Karpas-422 (cell line): Measurements from ENCODE around the gene ZNF525. TPM values are rescaled to one million over a fixed set of nuclear protein-coding genes. Genes with fewer than 3 reads are reported as not detected.
"Not testable (repeated sequence)": the region's sequence is repeated elsewhere in the genome, so short reads cannot be mapped to it uniquely, and the experiment has no call there.

Source experiments
- DNase-seq: peaks from one replicate; pipeline ENCODE4 v3.0.0-alpha.2; 2015
- H2AFZ ChIP-seq: fragments of 200-600 bp; sonication (generic); 2 replicates; pipeline ENCODE4 v1.6.1; 2014; ENCODE audit warnings: antibody characterized with exemption, low read length, mixed read lengths
- H3K27ac ChIP-seq: fragments of 200-600 bp; sonication (generic); 2 replicates; pipeline ENCODE4 v1.5.1; 2014; ENCODE audit warnings: mild to moderate bottlenecking, low read length, moderate library complexity
- H3K27me3 ChIP-seq: fragments of 200-600 bp; sonication (generic); 2 replicates; pipeline ENCODE4 v1.6.1; 2014; ENCODE audit warnings: low read length, mixed read lengths
- H3K36me3 ChIP-seq: fragments of 200-600 bp; sonication (generic); 2 replicates; pipeline ENCODE4 v1.6.1; 2014; ENCODE audit warnings: low read length, mixed read lengths; ENCODE audit not compliant: insufficient read depth
- H3K4me1 ChIP-seq: fragments of 200-600 bp; sonication (generic); 2 replicates; pipeline ENCODE4 v1.6.1; 2014; ENCODE audit warnings: mild to moderate bottlenecking, low read length, mixed read lengths
- H3K4me2 ChIP-seq: fragments of 200-600 bp; sonication (generic); 2 replicates; pipeline ENCODE4 v1.6.1; 2014; ENCODE audit warnings: low read length, low read depth, mild to moderate bottlenecking; ENCODE audit not compliant: poor library complexity, severe bottlenecking
- H3K4me3 ChIP-seq: fragments of 200-600 bp; sonication (generic); 2 replicates; pipeline ENCODE4 v1.5.1; 2014; ENCODE audit warnings: mild to moderate bottlenecking, antibody characterized with exemption, low read length, mixed read lengths
- H3K79me2 ChIP-seq: fragments of 200-600 bp; sonication (generic); 2 replicates; pipeline ENCODE4 v1.6.1; 2014; ENCODE audit warnings: mild to moderate bottlenecking, low read length, mixed read lengths
- H3K9ac ChIP-seq: fragments of 200-600 bp; sonication (generic); 2 replicates; pipeline ENCODE4 v1.6.0; 2014; ENCODE audit warnings: low read length
- H3K9me2 ChIP-seq: fragments of 200-600 bp; sonication (generic), shearing (Covaris generic); replicated peaks from 2 replicates; pipeline ENCODE4 v1.6.0; 2014; ENCODE audit warnings: mild to moderate bottlenecking, low read length, moderate library complexity; ENCODE audit not compliant: insufficient read depth
- H3K9me3 ChIP-seq: fragments of 300-700, 200-600 bp; sonication (generic); 2 replicates; pipeline ENCODE4 v1.6.1; 2014; ENCODE audit warnings: low read length, mixed read lengths
- H4K20me1 ChIP-seq: fragments of 200-600 bp; sonication (generic); 2 replicates; pipeline ENCODE4 v1.6.1; 2014; ENCODE audit warnings: mild to moderate bottlenecking, antibody characterized with exemption, low read length, low read depth; ENCODE audit not compliant: insufficient read depth
- total RNA-seq: library from RNA; depleted of rRNA; stranded (reverse); fragments of >200 nt; shearing (Covaris generic); gene quantifications from 2 replicates; pipeline ENCODE4 v1.2.3, GENCODE V29; 2014; ENCODE audit warnings: low replicate concordance

ZNF525 gene
- total RNA-seq, 1 experiment from 2014 or later = 47.1 TPM

GRCh38 chr19:53357821-53358581, 7.5 kb upstream of the ZNF525 start:
- Histone ChIP-seq H3K9me2 (no peaks in the 10 kb centered on the region), H2AFZ (no peak overlapping the region), H3K4me3 (no peak overlapping the region), H3K27me3 (no peaks in the 10 kb centered on the region), H4K20me1 (no peaks in the 10 kb centered on the region), H3K9ac (no peak overlapping the region), H3K27ac (no peak overlapping the region), H3K79me2 (no peaks in the 10 kb centered on the region), H3K36me3 (peaks cover 17% of the 10 kb centered on the region), H3K9me3 (peaks cover 30% of the 10 kb centered on the region), H3K4me2 (no peak overlapping the region), H3K4me1 (no peaks in the 10 kb centered on the region)
- no peak for DNase-seq

GRCh38 chr19:53360056-53360455, 5.4 kb upstream of the ZNF525 start:
- H3K36me3 ChIP-seq = not testable (repeated sequence)

GRCh38 chr19:53365899-53366493, 491 bp downstream of the ZNF525 start:
- peak overlapping the region; percentile 62 for H2AFZ ChIP-seq
- peaks cover 32% of the 10 kb centered on the region for H3K79me2 ChIP-seq
- peak; percentile 74 for DNase-seq
- peak overlapping the region; percentile 78 for H3K4me3 ChIP-seq
- H3K4me1 ChIP-seq = peaks cover 10% of the 10 kb centered on the region
- no peaks in the 10 kb centered on the region for H3K27me3 ChIP-seq
- H3K27ac ChIP-seq = no peak overlapping the region
- H3K4me2 ChIP-seq = peak overlapping the region; percentile 83
- H3K9me3 ChIP-seq = peaks cover 9% of the 10 kb centered on the region
- peaks cover 18% of the 10 kb centered on the region for H3K36me3 ChIP-seq
- H3K9ac ChIP-seq = peak overlapping the region; percentile 78
- H4K20me1 ChIP-seq = no peaks in the 10 kb centered on the region
- no peaks in the 10 kb centered on the region for H3K9me2 ChIP-seq

More at GRCh38 chr19:53360056-53360455, 5.4 kb upstream of the ZNF525 start:
- not testable (repeated sequence) for H3K9ac ChIP-seq, H3K27ac ChIP-seq, H3K4me3 ChIP-seq, H3K27me3 ChIP-seq, H3K9me2 ChIP-seq, H3K79me2 ChIP-seq, DNase-seq, H4K20me1 ChIP-seq, H3K4me2 ChIP-seq, H3K4me1 ChIP-seq, H2AFZ ChIP-seq
- H3K9me3 ChIP-seq = peaks cover 11% of the 10 kb centered on the region

- DNase-seq = no peak
- H4K20me1 ChIP-seq = no peaks in the 10 kb centered on the region
- H3K4me2 ChIP-seq = no peak overlapping the region
- H3K27me3 ChIP-seq = no peaks in the 10 kb centered on the region
- H3K79me2 ChIP-seq = peaks cover 22% of the 10 kb centered on the region
- H3K27ac ChIP-seq = no peak overlapping the region
- no peak overlapping the region for H2AFZ ChIP-seq
- H3K9me3 ChIP-seq = peaks cover 17% of the 10 kb centered on the region
- no peak overlapping the region for H3K4me3 ChIP-seq
- H3K9me2 ChIP-seq = no peaks in the 10 kb centered on the region
- peaks cover 63% of the 10 kb centered on the region for H3K36me3 ChIP-seq
- peaks cover under 1% of the 10 kb centered on the region; the same call in 1 of the 2 replicates for H3K4me1 ChIP-seq
- H3K9ac ChIP-seq = no peak overlapping the region
Measured at GRCh38 chr19:53372196-53372595, 6.7 kb downstream of the ZNF525 start.

GRCh38 chr19:53374288-53374687, 8.8 kb downstream of the ZNF525 start:
- Histone ChIP-seq H3K4me1 (no peaks in the 10 kb centered on the region), H3K36me3 (peaks cover 73% of the 10 kb centered on the region), H3K27ac (no peak overlapping the region), H3K9ac (no peak overlapping the region), H3K9me3 (peaks cover 21% of the 10 kb centered on the region), H3K27me3 (no peaks in the 10 kb centered on the region), H3K9me2 (no peaks in the 10 kb centered on the region), H3K4me2 (no peak overlapping the region), H3K4me3 (no peak overlapping the region), H3K79me2 (peaks cover under 1% of the 10 kb centered on the region; the same call in 1 of the 2 replicates), H4K20me1 (no peaks in the 10 kb centered on the region), H2AFZ (no peak overlapping the region)
- no peak for DNase-seq

- no peak overlapping the region for H3K27ac ChIP-seq
- H3K4me2 ChIP-seq = no peak overlapping the region
- no peak for DNase-seq
- H2AFZ ChIP-seq = no peak overlapping the region
- no peaks in the 10 kb centered on the region; the same call in 1 of the 2 replicates for H3K79me2 ChIP-seq
- H3K9me3 ChIP-seq = peaks cover 25% of the 10 kb centered on the region
- H3K4me1 ChIP-seq = no peaks in the 10 kb centered on the region
- H3K36me3 ChIP-seq = peaks cover 78% of the 10 kb centered on the region
- no peaks in the 10 kb centered on the region for H3K9me2 ChIP-seq
- no peak overlapping the region for H3K9ac ChIP-seq
- H4K20me1 ChIP-seq = no peaks in the 10 kb centered on the region
- no peaks in the 10 kb centered on the region for H3K27me3 ChIP-seq
- H3K4me3 ChIP-seq = no peak overlapping the region
Measured at GRCh38 chr19:53374743-53375142, 9.2 kb downstream of the ZNF525 start.

- Histone ChIP-seq H3K79me2 (no peaks in the 10 kb centered on the region), H3K9me2 (no peaks in the 10 kb centered on the region), H2AFZ (no peak overlapping the region), H3K9ac (no peak overlapping the region), H3K9me3 (peaks cover 77% of the 10 kb centered on the region), H3K4me3 (no peak overlapping the region), H3K4me2 (no peak overlapping the region), H3K27me3 (no peaks in the 10 kb centered on the region), H3K36me3 (peaks cover 97% of the 10 kb centered on the region), H3K4me1 (no peaks in the 10 kb centered on the region), H4K20me1 (no peaks in the 10 kb centered on the region), H3K27ac (no peak overlapping the region)
- DNase-seq = no peak
Measured at GRCh38 chr19:53381376-53381775, 15.9 kb downstream of the ZNF525 start.

GRCh38 chr19:53388168-53388567, 22.7 kb downstream of the ZNF525 start:
- Histone ChIP-seq H3K9ac (no peak overlapping the region), H3K79me2 (no peaks in the 10 kb centered on the region), H3K4me3 (no peak overlapping the region), H2AFZ (no peak overlapping the region), H4K20me1 (no peaks in the 10 kb centered on the region), H3K27ac (no peak overlapping the region), H3K4me1 (no peaks in the 10 kb centered on the region), H3K27me3 (no peaks in the 10 kb centered on the region), H3K9me2 (no peaks in the 10 kb centered on the region), H3K9me3 (peaks cover 37% of the 10 kb centered on the region), H3K36me3 (peaks cover 35% of the 10 kb centered on the region), H3K4me2 (no peak overlapping the region)
- DNase-seq = peak; percentile 41
